SK-N-SH (cell line): Measurements from ENCODE around the gene GPN2.

Source experiments
- EP300 ChIP-seq, 2 experiments: IDR thresholded peaks; 2 replicates each; pipeline versions ENCODE4 v1.4.0 to v1.6.1; 2012; ENCODE audit warnings: borderline replicate concordance in 1 of 2, low read depth in 1 of 2, low read length in 1 of 2
- EZH2phosphoT487 ChIP-seq: fragments of 200-600 bp; sonication (generic); IDR thresholded peaks from 2 replicates; pipeline ENCODE4 v1.6.1; 2017; ENCODE audit warnings: low read depth, mixed run types, mild to moderate bottlenecking, antibody characterized with exemption, moderate library complexity, borderline replicate concordance
- GABPA ChIP-seq: IDR thresholded peaks from 2 replicates; pipeline ENCODE4 v1.4.0; 2012; ENCODE audit warnings: low read depth, mild to moderate bottlenecking
- JUND ChIP-seq: IDR thresholded peaks from 2 replicates; pipeline ENCODE4 v1.4.0; 2012
- MEF2A ChIP-seq: IDR thresholded peaks from 2 replicates; pipeline ENCODE4 v1.4.0; 2012; ENCODE audit warnings: low read depth, borderline replicate concordance
- MXI1 ChIP-seq: IDR thresholded peaks from 2 replicates; pipeline ENCODE4 v1.6.1; 2012; ENCODE audit warnings: mild to moderate bottlenecking, low read depth, low read length, improper control_type of control experiment
- NRF1 ChIP-seq: IDR thresholded peaks from 2 replicates; pipeline ENCODE4 v1.6.1; 2012; ENCODE audit warnings: low read depth, mild to moderate bottlenecking, low read length
- POLR2AphosphoS5 ChIP-seq: IDR thresholded peaks from 2 replicates; pipeline ENCODE4 v1.6.1; 2012; ENCODE audit warnings: low read depth, low read length
- RFX5 ChIP-seq: IDR thresholded peaks from 2 replicates; pipeline ENCODE4 v1.6.1; 2012; ENCODE audit warnings: mild to moderate bottlenecking, improper control_type of control experiment, low read length
- TF ChIP-seq, protein P1 (sequence below): fragments of 200-600 bp; sonication (generic); IDR thresholded peaks from 2 replicates; pipeline ENCODE4 v1.6.1; 2017; ENCODE audit warnings: antibody characterized with exemption, mild to moderate bottlenecking, moderate library complexity
- TF ChIP-seq, protein P2 (sequence below): IDR thresholded peaks from 2 replicates; pipeline ENCODE4 v1.4.0; 2012; ENCODE audit warnings: low read depth, borderline replicate concordance

DNA sequence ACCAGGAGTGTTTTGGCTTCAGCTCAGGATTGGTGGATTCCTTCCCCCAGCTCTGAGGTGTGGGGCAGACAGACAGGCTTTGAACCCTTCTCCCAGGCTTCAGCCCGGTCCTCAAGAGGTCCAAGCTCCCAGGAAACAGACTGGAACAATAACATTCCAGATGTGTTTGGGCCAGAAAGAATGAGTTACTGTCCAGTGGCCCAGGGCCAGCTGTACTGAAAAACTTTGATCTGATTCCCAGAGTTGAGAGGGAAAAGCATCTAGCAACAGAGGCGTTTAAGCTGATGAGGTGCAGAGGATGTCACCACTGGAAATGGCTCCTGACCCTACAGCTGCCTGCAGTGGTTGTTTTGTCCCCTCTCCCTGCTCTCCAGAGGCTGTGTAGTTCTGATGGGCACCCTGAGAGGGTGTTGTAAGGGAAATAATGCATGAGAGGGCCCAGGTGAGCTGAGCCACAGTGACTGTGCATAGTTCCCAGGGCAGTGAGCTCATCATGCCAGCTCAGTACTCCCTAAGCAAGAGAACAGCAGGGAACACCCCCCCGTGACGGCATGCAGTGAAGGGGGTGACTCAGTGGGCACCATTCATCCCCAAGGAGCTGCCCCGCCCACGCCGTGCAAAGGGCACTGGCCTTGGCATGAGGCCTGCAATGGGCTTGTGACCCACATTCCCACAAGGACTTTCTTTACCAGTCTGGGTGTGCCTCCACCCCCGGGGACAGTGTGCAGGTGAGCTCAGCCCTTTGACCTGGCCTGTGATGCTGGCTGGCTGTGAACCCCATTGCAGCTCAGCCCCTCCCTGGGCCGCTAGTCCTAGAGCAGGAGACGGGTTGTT, 40.9 kb downstream of the GPN2 start:
- TF ChIP-seq, protein P1, sequence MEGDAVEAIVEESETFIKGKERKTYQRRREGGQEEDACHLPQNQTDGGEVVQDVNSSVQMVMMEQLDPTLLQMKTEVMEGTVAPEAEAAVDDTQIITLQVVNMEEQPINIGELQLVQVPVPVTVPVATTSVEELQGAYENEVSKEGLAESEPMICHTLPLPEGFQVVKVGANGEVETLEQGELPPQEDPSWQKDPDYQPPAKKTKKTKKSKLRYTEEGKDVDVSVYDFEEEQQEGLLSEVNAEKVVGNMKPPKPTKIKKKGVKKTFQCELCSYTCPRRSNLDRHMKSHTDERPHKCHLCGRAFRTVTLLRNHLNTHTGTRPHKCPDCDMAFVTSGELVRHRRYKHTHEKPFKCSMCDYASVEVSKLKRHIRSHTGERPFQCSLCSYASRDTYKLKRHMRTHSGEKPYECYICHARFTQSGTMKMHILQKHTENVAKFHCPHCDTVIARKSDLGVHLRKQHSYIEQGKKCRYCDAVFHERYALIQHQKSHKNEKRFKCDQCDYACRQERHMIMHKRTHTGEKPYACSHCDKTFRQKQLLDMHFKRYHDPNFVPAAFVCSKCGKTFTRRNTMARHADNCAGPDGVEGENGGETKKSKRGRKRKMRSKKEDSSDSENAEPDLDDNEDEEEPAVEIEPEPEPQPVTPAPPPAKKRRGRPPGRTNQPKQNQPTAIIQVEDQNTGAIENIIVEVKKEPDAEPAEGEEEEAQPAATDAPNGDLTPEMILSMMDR: no peak
- TF ChIP-seq, protein P2, sequence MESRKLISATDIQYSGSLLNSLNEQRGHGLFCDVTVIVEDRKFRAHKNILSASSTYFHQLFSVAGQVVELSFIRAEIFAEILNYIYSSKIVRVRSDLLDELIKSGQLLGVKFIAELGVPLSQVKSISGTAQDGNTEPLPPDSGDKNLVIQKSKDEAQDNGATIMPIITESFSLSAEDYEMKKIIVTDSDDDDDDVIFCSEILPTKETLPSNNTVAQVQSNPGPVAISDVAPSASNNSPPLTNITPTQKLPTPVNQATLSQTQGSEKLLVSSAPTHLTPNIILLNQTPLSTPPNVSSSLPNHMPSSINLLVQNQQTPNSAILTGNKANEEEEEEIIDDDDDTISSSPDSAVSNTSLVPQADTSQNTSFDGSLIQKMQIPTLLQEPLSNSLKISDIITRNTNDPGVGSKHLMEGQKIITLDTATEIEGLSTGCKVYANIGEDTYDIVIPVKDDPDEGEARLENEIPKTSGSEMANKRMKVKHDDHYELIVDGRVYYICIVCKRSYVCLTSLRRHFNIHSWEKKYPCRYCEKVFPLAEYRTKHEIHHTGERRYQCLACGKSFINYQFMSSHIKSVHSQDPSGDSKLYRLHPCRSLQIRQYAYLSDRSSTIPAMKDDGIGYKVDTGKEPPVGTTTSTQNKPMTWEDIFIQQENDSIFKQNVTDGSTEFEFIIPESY: no peak
- TF ChIP-seq EP300 (IDR thresholded peaks at IDR 0.05; ENCODE audit: borderline replicate concordance in 1 of 2, low read depth in 1 of 2, low read length in 1 of 2): no peak
- no peak for TF ChIP-seq MEF2A
- no peak for TF ChIP-seq NRF1
- no peak for TF ChIP-seq MXI1
- 0 out of 2 replicates have a peak, but pooled peaks have one; percentile 14 for TF ChIP-seq JUND
- no peak for TF ChIP-seq RFX5
- no peak for TF ChIP-seq POLR2AphosphoS5
- TF ChIP-seq EZH2phosphoT487: no peak
- TF ChIP-seq GABPA: no peak
